Uterus (tissue), 2 donors: ENCODE results near the gene PAQR8.

Experiments
- POLR2A ChIP-seq, 2 donors: fragments of 450-650 bp; IDR thresholded peaks; one replicate each; pipeline ENCODE4 v1.6.1; 2016; ENCODE audit warnings: antibody characterized with exemption in 2 of 2, mild to moderate bottlenecking in 1 of 2, moderate library complexity in 1 of 2
- TF ChIP-seq, protein P1 (sequence below), 4 experiments: fragments of 200-600 bp in 2 of 4; fragments of 450-650 bp in 2 of 4; sonication (generic) in 2 of 4; IDR thresholded peaks; one replicate each; pipeline ENCODE4 v1.5.1; 2016 to 2019; ENCODE audit warnings: antibody characterized with exemption in 4 of 4, mild to moderate bottlenecking in 2 of 4, moderate library complexity in 1 of 4

DNA sequence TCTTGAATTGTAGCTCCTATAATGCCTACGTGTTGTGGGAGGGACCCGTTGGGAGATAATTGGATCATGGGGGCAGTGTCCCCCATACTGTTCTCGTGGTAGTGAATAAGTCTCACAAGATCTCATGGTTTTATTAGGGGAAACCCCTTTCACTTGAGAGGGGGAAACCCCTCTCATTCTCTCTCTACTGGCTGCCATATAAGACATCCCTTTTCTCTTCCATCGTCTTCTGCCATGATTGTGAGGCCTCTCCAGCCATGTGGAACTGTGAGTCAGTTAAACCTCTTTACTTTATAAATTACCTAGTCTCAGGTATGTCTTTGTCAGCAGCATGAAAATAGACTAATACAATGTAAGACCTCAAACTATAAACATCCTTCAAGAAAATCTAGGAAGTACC, 23.1 kb downstream of the PAQR8 start:
- TF ChIP-seq, protein P1, sequence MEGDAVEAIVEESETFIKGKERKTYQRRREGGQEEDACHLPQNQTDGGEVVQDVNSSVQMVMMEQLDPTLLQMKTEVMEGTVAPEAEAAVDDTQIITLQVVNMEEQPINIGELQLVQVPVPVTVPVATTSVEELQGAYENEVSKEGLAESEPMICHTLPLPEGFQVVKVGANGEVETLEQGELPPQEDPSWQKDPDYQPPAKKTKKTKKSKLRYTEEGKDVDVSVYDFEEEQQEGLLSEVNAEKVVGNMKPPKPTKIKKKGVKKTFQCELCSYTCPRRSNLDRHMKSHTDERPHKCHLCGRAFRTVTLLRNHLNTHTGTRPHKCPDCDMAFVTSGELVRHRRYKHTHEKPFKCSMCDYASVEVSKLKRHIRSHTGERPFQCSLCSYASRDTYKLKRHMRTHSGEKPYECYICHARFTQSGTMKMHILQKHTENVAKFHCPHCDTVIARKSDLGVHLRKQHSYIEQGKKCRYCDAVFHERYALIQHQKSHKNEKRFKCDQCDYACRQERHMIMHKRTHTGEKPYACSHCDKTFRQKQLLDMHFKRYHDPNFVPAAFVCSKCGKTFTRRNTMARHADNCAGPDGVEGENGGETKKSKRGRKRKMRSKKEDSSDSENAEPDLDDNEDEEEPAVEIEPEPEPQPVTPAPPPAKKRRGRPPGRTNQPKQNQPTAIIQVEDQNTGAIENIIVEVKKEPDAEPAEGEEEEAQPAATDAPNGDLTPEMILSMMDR (IDR thresholded peaks at IDR 0.05): no peak
- TF ChIP-seq POLR2A (IDR thresholded peaks at IDR 0.05): no peak
